Neural progenitor cell (in vitro differentiated cells): ENCODE results near the gene IL16.

Source experiments
- EZH2 ChIP-seq: fragments of 200-600 bp; sonication (generic); IDR thresholded peaks from 2 replicates; pipeline ENCODE4 v1.6.1; 2017; ENCODE audit warnings: antibody characterized with exemption, mild to moderate bottlenecking, moderate library complexity
- EZH2phosphoT487 ChIP-seq: fragments of 200-600 bp; sonication (generic); IDR thresholded peaks from 2 replicates; pipeline ENCODE4 v1.6.1; 2017; ENCODE audit warnings: antibody characterized with exemption
- TF ChIP-seq, protein P1 (sequence below): fragments of 200-600 bp; sonication (generic); IDR thresholded peaks from 2 replicates; pipeline ENCODE4 v1.5.1; 2017; ENCODE audit warnings: antibody characterized with exemption, mild to moderate bottlenecking

DNA sequence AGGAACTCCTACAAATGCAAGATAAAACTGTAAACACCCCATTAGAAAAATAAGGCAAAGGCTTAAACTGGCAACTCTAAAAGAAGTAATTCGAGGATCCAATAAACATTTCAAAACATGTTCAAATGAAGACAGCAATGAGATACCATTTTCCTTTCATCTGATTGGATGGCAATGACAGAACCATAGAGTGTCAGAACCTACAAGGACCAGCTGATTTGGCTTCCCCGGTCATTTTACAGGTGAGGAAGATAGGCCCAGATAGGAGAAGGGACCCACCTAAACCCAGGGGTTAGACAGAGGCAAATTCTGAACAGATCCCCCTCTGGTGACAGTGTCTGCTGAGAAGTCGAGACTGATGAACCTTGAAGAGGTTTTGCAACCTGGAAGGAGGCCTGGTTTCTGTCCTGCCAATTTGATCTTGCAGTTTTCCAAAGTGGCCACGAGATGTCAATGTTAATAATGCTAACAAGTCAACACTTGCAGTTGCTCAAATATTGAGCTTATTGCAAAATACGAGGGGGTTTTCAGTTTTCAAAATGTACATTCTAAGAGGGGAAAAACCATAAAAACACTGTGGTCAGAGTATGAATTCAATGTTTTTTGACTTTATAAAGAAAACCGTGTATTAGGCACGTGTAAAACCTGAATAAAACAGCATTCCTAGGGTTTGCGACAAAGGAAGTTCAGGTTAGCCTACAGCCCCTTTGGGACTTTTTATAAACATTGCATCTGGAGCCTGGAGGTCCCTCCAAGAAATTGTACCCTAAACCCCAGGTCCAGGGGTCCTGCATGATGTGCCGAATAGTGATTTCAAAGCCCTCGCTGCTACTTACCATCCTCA is 41.1 kb upstream of the IL16 start:
- TF ChIP-seq, protein P1, sequence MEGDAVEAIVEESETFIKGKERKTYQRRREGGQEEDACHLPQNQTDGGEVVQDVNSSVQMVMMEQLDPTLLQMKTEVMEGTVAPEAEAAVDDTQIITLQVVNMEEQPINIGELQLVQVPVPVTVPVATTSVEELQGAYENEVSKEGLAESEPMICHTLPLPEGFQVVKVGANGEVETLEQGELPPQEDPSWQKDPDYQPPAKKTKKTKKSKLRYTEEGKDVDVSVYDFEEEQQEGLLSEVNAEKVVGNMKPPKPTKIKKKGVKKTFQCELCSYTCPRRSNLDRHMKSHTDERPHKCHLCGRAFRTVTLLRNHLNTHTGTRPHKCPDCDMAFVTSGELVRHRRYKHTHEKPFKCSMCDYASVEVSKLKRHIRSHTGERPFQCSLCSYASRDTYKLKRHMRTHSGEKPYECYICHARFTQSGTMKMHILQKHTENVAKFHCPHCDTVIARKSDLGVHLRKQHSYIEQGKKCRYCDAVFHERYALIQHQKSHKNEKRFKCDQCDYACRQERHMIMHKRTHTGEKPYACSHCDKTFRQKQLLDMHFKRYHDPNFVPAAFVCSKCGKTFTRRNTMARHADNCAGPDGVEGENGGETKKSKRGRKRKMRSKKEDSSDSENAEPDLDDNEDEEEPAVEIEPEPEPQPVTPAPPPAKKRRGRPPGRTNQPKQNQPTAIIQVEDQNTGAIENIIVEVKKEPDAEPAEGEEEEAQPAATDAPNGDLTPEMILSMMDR = peak; percentile 60
- no peak for TF ChIP-seq EZH2
- TF ChIP-seq EZH2phosphoT487 = no peak
